GM12892 (cell line): Measurements from ENCODE around the gene ZCCHC12.

ENCODE experiments used
- POLR2A ChIP-seq: IDR thresholded peaks from 2 replicates; pipeline ENCODE4 v1.6.1; 2011; ENCODE audit warnings: low read depth, low read length, control low read depth
- POLR2AphosphoS5 ChIP-seq: IDR thresholded peaks from 2 replicates; pipeline ENCODE4 v1.6.1; 2011; ENCODE audit warnings: low read depth, low read length, control low read depth

DNA sequence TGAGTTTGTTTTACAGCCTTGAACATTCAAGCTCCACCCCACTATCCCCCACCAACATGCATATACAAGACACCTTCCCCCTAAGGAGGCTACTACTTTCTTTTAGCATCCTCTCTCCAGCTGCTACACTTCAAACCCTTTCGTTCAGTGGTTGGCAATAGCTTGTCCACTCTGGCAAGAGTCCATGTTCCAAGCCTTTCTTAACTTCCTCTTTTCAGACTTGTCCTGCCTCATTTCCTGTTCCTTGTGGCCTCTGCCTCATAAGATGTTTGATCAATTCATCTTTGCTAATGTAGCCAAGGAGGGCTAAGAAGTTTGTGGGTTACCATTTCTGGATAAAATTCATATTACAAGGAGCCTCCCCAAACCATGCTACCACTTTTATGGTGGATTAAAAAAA is 20.8 kb upstream of the ZCCHC12 start:
- TF ChIP-seq POLR2A, result no peak
- TF ChIP-seq POLR2AphosphoS5, result no peak
